Smooth muscle cell (in vitro differentiated cells): ENCODE data around the gene ETHE1. TPM values are rescaled to one million over a fixed set of nuclear protein-coding genes. Genes with fewer than 3 reads are reported as not detected.

Experiments
- DNase-seq: peaks from one replicate; lab custom pipeline; 2025; ENCODE audit not compliant: unreplicated experiment; lab: John Stamatoyannopoulos, UW
- H2AFZ ChIP-seq: fragments of 200-600 bp; sonication (generic); 2 replicates; pipeline ENCODE4 v1.6.0; 2016; ENCODE audit warnings: antibody characterized with exemption, low read depth, mild to moderate bottlenecking
- H3F3A ChIP-seq: fragments of 200-600 bp; sonication (generic); 2 replicates; pipeline ENCODE4 v1.6.0; 2017; ENCODE audit warnings: antibody characterized with exemption, low read depth
- H3K27ac ChIP-seq: fragments of 200-600 bp; sonication (generic); 2 replicates; pipeline ENCODE4 v1.5.1; 2016; ENCODE audit warnings: low read depth, mild to moderate bottlenecking
- H3K27me3 ChIP-seq: fragments of 200-600 bp; sonication (generic); 2 replicates; pipeline ENCODE4 v1.6.1; 2016; ENCODE audit warnings: low read depth, mild to moderate bottlenecking
- H3K36me3 ChIP-seq: fragments of 200-600 bp; sonication (generic); 2 replicates; pipeline ENCODE4 v1.5.1; 2016; ENCODE audit warnings: low read depth
- H3K4me1 ChIP-seq: fragments of 200-600 bp; sonication (generic); 2 replicates; pipeline ENCODE4 v1.5.1; 2016; ENCODE audit warnings: low read depth
- H3K4me2 ChIP-seq: fragments of 200-600 bp; sonication (generic); 2 replicates; pipeline ENCODE4 v1.6.0; 2016; ENCODE audit warnings: mild to moderate bottlenecking
- H3K4me3 ChIP-seq: fragments of 200-600 bp; sonication (generic); 2 replicates; pipeline ENCODE4 v1.5.1; 2016; ENCODE audit warnings: mild to moderate bottlenecking
- H3K79me2 ChIP-seq: fragments of 200-600 bp; sonication (generic); 2 replicates; pipeline ENCODE4 v1.6.0; 2016; ENCODE audit warnings: low read depth, mild to moderate bottlenecking
- H3K9ac ChIP-seq: fragments of 200-600 bp; sonication (generic); 2 replicates; pipeline ENCODE4 v1.6.0; 2016; ENCODE audit warnings: low read depth
- H3K9me3 ChIP-seq: fragments of 200-600 bp; sonication (generic); replicated peaks from 2 replicates; pipeline ENCODE4 v1.5.1; 2016; ENCODE audit warnings: low read depth
- H4K20me1 ChIP-seq: fragments of 200-600 bp; sonication (generic); 2 replicates; pipeline ENCODE4 v1.6.0; 2016; ENCODE audit warnings: low read depth
- CTCF ChIP-seq: fragments of 200-600 bp; sonication (generic); IDR thresholded peaks from 2 replicates; pipeline ENCODE4 v1.5.1; 2017; ENCODE audit warnings: borderline replicate concordance, mild to moderate bottlenecking, antibody characterized with exemption; ENCODE audit not compliant: insufficient read depth, poor library complexity, severe bottlenecking
- WGBS: methylation state at CpG from one replicate; pipeline ENCODE4 v1.1.7; 2016; ENCODE audit warnings: low lambda C conversion rate; 5-methylcytosine and 5-hydroxymethylcytosine counted together
- polyA plus RNA-seq: library from polyadenylated mRNA; unstranded; fragments of >200 nt; fragmentation: Nextera tagmentation; extraction: Ambion mirVana; gene quantifications from 2 replicates; pipeline ENCODE4 v1.2.1, GENCODE V29; 2016
- total RNA-seq: library from RNA; depleted of rRNA; stranded (reverse); fragments of >200 nt; gene quantifications from 2 replicates; pipeline ENCODE4 v1.2.3, GENCODE V29; 2014

Gene ETHE1
- total and polyA plus RNA-seq, 2 experiments from 2014 or later: 61.1 to 61.4 TPM

GRCh38 chr19:43470288-43470687, 56.7 kb downstream of the ETHE1 start:
- Histone ChIP-seq H4K20me1 (no peaks in the 10 kb centered on the region), H3K9ac (no peak overlapping the region), H3K36me3 (no peaks in the 10 kb centered on the region), H3K79me2 (no peaks in the 10 kb centered on the region), H3K4me2 (no peak overlapping the region), H3K4me3 (no peak overlapping the region), H2AFZ (no peak overlapping the region), H3K27ac (peak overlapping the region; percentile 28), H3K9me3 (no peaks in the 10 kb centered on the region), H3K4me1 (no peaks in the 10 kb centered on the region), H3K27me3 (no peaks in the 10 kb centered on the region), H3F3A (no peaks in the 10 kb centered on the region)
- DNase-seq: no peak
- no peak for TF ChIP-seq CTCF
- 41% methylated on average over 10 of the region's 10 CpGs for WGBS

GRCh38 chr19:43469160-43469480, 57.9 kb downstream of the ETHE1 start:
- 77% methylated on average over 1 of the region's 1 CpG for WGBS
- Histone ChIP-seq H3K36me3 (no peaks in the 10 kb centered on the region), H2AFZ (no peak overlapping the region), H3K9me3 (no peaks in the 10 kb centered on the region), H3K79me2 (no peaks in the 10 kb centered on the region), H3F3A (no peaks in the 10 kb centered on the region), H3K4me1 (no peaks in the 10 kb centered on the region), H3K27ac (peak overlapping the region; percentile 31), H3K27me3 (no peaks in the 10 kb centered on the region), H4K20me1 (no peaks in the 10 kb centered on the region), H3K9ac (no peak overlapping the region), H3K4me2 (no peak overlapping the region), H3K4me3 (no peak overlapping the region)
- no peak for TF ChIP-seq CTCF
- no peak for DNase-seq

- no peak for DNase-seq
These were observed 58.4 kb downstream of the ETHE1 start for GRCh38 chr19:43468354-43469159.

More at GRCh38 chr19:43468354-43469159, 58.4 kb downstream of the ETHE1 start:
- no peak overlapping the region for H2AFZ ChIP-seq
- H3K36me3 ChIP-seq: no peaks in the 10 kb centered on the region
- H3K4me1 ChIP-seq: no peaks in the 10 kb centered on the region
- H3K4me3 ChIP-seq: no peak overlapping the region
- no peak overlapping the region for H3K4me2 ChIP-seq
- WGBS: 97% methylated on average over 4 of the region's 4 CpGs
- H3K79me2 ChIP-seq: no peaks in the 10 kb centered on the region
- peak overlapping the region; percentile 31 for H3K27ac ChIP-seq
- no peaks in the 10 kb centered on the region for H3F3A ChIP-seq
- H3K9me3 ChIP-seq: no peaks in the 10 kb centered on the region
- no peaks in the 10 kb centered on the region for H3K27me3 ChIP-seq
- no peaks in the 10 kb centered on the region for H4K20me1 ChIP-seq
- H3K9ac ChIP-seq: no peak overlapping the region
- TF ChIP-seq CTCF: no peak
